SK-N-MC (cell line): ENCODE data around the gene AFAP1.

Experiments
- EZH2 ChIP-seq: fragments of 200-600 bp; sonication (generic); IDR thresholded peaks from one replicate; pipeline ENCODE4 v1.6.1; 2017; ENCODE audit warnings: antibody characterized with exemption
- FOXP2 ChIP-seq: optimal IDR thresholded peaks from 2 replicates; pipeline ENCODE3; 2011; ENCODE audit warnings: mild to moderate bottlenecking, moderate library complexity; ENCODE audit not compliant: insufficient read depth; ENCODE audit errors: extremely low read length, control extremely low read depth
- POLR2AphosphoS5 ChIP-seq: IDR thresholded peaks from 2 replicates; pipeline ENCODE4 v1.6.1; 2012; ENCODE audit warnings: mild to moderate bottlenecking, low read depth, low read length, borderline replicate concordance

- TF ChIP-seq POLR2AphosphoS5 (no peak), EZH2 (no peak), FOXP2 (no peak)
Measured at GRCh38 chr4:7928711-7929110, 10.9 kb downstream of the AFAP1 start.
